ENCODE data around the gene FRMPD4.
"Not testable (repeated sequence)": the region's sequence is repeated elsewhere in the genome, so short reads cannot be mapped to it uniquely, and the experiment has no call there.

Gene FRMPD4

DNA sequence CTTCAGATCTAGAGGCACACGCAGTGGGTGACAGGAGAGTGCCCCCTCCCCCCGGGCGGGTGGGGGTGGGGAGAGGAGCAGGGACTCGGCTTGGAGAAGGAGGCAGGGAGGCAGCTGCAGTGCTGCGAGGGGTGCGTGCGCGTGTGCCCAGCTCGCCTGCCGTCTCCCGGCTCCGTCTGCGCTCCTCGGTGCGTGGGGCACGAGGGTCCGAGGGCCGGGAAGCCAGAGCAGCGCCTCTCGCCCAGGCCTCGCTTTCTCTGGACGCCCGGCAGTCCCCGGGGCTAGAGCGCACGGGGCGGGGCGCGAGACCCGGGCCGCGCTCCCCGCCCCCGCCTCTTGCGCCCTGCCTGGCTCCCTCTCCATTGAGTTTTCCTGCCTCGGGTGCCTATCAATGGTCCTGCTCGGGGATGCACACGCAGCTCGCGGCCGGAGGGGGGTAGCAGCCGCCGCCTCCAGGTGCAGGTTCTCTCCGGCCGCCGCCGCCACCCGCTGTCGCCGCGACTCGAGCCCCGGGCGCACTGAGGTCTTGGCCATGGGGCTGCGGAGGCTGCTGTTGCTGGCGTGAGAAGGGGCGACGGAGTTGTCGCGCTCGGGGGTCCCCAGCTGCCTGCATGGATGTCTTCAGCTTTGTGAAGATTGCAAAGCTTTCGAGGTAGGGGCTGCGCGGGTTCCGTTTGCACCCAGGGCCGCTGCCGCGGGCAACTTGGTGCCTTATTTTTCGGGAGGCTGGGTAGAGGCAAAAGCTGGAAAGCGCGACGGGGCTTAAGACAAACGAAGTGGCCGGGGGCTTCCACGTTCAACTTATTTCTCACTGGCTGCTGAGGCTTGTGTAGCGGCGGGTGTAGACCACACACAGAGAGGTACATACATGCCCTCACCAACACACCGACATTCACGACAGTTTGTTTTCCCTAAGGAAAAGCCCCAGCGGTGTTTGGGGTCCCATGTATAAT lies at the start of gene FRMPD4:
FRMPD4 (plus strand) TSS at position 113 of the 953 bp plus-strand sequence; CDS start at position 612, 499 bp downstream.
- DNase-seq (ENCODE audit: low read depth): no peak

DNA sequence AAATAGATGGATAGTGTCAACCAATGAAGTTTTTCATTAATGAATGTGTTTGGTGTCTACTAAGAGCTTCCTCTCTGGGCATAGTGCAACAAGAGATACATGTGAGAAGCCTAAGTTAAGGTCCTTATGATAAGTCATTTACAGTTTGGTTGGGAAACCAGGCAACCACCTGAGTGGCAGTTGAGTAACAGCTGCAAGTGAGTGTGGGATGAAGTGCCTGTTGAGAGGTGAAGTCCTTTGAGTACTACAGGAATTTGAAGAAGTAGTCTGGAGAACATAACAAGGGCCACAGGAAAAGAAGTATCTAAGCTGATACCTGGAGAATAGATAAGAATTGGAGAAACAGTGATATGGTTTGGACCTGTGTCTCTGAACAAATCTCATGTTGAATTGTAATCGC lies 48.5 kb upstream of the FRMPD4 start:
- no peak for DNase-seq (ENCODE audit: low read depth)

DNA sequence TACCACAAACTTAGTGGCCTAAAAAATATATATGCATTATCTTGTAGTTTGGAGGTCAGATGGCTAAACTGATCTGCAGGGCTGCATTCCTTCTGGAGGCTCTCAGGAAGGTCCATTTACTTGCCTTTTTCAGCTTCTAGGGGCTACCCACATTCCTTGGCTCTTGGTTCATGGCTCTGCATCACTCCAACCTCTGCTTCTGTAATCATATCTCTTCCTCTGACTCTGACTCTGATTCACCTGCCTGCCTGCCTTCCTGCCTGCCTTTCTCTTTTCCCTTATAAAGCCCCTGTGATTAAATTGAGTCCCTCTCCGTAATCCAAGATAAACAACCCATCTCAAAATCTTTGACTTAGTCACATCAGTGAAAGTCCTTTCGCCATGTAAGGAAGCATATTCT lies 25.0 kb upstream of the FRMPD4 start:
- no peak for DNase-seq (ENCODE audit: low read depth)

DNA sequence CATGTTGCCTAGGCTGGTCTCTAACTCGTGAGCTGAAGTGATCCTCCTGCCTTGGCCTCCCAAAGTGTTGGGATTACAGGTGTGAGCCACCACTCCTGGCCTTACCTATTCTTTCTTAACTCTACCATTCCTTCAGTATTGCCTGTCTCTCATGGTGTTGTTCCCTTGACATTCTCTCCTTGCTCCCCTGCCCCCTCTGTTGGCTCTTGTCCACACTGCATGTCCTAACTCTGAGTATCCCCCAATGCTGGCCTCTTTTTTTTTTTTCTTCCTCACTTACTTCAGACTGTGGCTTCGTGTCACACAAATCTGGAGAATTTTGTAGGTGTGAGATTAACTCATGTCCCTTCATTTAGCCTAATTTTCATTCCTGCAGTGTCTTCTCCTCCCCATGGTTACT lies 22.9 kb upstream of the FRMPD4 start:
- DNase-seq (ENCODE audit: low read depth): no peak

DNA sequence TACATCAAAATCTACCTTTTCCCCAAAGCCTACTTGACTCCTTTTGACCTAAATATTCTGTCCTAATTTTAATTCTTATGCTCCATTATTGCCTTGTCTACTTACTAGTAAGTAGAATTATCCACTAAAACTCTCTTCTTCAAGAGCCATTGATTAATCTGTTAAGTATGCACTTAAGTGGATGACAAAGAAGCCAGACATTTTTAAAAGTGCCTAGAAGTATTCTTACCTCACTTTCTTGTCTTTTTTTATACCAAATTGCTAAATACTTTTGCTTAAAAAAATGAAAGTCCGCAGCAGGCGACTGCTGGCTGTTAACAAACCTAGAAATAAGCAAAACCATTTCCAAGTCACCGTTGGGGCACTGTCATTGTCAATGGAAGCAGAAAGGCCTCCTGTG lies 20.1 kb upstream of the FRMPD4 start:
- DNase-seq (ENCODE audit: low read depth): no peak

DNA sequence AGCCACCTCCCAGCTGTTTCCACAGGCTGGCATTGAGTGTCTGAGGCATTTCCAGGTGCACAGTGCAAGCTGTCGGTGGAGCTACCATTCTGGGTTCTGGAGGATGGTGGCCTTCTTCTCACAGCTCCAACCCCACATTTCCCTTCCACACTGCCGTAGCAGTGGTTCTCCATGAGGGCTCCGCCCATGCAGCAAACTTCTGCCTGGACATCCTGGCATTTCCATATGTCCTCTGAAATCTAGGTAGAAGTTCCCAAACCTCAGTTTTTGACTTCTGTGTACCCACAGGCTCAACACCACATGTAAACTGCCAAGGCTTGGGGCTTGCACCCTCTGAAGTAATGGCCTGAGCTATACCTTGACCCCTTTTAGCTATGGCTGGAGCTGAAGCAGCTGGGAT lies 10.3 kb upstream of the FRMPD4 start:
- no peak for DNase-seq (ENCODE audit: low read depth)

DNA sequence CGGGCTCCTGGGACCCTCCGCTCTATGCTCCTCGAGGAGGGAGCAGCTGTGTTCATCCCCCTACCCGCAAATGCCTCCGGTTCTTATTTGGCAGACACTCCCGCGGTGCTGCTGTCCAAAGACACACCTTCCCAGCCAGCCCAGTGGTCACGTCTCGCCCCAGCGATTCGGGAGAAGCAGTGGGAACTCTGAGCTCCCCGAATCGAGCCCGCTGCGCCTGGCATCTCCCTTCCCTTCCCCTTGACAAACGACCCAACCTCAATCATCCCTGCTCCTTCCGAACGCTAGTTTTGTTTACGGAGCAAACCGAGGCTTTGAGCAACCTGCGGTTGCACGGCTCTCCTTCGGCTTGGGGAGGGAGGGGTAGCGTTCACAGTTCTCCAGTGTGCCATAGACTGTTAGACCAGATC lies 317 bp upstream of the FRMPD4 start:
- no peak for DNase-seq (ENCODE audit: low read depth)

DNA sequence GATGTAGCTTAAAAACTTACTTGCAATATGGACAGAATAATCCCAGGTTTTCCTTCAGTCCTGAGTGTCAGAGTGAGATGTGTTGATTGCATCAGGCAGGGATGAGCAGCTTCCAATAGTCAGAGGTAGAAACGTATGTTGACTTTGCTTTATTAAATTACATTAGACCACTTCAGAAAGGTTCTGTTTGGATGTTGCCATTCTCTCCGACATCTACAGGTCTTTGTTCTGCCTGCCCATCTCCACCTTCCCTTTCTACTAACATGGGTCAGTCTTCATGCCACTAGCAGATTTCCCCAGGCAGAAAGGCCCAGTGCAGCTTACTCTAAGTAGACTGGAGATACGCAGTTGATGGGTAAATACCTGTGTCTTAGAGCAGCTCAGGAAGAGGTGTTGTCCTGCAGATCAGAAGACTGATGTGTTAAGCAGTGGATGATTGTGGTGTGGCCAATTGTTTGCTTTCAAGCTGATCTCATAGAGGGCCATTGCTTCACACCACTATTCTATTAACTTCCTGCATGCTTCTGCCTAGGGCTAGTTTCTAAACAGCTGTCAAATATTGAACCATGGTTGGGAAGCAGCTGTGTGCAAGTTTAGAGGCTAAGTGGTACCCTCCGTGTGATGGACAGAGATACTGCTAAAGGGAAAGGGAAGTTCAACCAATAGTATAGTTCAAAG lies 1.8 kb downstream of the FRMPD4 start:
- DNase-seq (ENCODE audit: low read depth): no peak

DNA sequence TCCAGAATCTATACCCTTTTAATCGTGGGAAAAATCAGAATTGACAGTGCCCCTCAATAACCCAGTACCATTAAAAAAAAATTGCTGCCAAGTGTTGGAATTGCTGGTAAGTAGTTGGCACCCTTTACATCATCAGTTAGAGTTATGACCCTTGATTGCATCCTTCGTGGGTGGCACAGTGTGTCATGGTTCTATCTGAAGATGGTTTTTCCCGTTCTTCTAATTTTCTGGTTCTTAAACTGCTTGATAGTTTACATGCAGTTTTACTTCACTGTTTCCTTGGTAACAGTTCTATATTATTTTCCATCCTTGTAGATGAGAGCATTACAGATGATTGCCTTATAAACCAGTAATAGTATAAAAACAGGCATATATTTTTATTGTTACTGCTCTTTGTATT lies 3.2 kb downstream of the FRMPD4 start:
- DNase-seq (ENCODE audit: low read depth): no peak

DNA sequence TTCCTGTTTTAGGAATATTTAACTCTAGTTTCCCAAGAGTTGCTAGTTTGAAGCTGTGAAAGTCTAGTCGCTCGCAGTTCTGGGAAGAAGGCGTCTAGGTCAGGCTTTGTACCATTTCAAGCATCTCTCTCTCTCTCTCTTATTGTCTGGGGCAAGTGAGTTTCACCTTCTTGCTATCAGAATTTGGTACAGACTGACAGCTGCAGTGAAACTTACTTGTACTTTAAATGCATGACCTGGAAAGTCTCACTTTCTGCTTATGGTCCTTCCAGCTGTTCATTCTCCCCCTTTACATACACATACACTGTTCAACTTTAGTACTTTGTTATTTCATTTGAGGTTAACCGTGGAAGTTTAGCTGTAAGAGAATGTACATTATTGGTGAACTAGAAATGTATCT lies 4.4 kb downstream of the FRMPD4 start:
- no peak for DNase-seq (ENCODE audit: low read depth)

DNA sequence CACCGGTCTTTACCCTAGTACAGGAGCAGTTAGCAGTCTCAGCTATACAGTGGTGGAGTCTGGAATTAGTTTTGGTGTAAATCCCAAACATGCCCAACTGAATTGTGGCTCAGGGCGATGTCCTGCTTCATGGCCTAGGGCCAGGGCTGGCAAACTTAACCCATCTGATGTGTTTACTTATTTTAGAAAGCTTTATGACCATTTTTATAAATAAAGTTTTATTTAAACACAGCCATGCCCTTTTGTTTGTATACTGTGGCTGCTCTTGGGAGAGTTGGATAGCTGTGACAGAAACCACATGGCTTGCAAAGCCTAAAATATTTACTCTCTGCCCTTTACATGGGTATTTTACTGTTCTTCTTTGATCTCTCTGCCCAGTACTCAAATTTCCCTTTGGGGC lies 7.1 kb downstream of the FRMPD4 start:
- DNase-seq (ENCODE audit: low read depth): no peak

DNA sequence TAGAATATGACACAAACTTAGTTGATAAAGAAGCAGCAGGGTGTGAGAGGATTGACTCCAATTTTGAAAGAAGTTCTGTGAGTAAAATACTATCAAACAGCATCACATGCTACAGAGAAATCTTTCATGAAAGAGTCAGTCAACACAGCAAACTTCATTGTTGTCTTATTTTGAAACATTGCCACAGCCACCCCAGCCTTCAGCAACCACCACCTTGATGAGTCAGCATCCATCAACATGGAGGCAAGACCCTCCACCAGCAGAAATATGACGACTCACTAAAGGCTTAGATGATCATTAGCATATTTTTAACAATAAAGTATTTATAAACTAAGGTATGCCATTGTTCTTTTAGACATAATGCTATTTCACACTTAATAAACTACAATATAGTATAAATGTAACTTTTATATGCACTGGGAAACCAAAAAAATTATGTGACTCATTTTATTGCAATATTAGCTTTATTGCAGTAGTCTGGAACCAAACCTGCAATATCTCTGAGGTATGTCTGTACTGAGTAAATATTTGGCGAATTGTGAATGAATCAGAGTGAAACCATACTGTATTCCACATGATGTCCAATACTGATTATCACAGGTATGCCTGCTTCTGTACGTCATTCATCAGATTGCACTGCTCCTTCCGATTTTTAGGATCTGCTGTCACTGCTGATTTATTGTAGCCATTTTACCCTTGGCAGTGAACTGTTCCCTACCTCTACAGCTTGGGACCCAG lies 11.6 kb downstream of the FRMPD4 start:
- DNase-seq (ENCODE audit: low read depth): no peak

DNA sequence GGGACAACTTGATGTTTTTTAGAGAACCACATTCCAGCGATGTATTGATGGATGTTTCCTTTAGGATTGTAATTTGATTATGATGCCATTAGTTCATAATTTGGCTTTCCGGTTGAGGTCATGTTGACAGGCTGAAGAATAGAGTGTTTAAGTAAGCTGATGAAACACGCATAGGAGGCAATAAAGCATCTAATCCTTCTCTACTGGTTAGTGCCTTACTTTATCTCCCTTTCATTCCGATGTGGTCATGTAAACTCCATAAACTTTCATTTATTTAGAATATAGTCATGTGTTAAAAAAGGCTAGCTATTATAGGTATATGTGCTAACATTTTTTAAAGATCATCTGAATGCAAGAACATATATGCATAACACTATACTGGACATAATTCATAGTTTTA lies 15.0 kb downstream of the FRMPD4 start:
- no peak for DNase-seq (ENCODE audit: low read depth)

DNA sequence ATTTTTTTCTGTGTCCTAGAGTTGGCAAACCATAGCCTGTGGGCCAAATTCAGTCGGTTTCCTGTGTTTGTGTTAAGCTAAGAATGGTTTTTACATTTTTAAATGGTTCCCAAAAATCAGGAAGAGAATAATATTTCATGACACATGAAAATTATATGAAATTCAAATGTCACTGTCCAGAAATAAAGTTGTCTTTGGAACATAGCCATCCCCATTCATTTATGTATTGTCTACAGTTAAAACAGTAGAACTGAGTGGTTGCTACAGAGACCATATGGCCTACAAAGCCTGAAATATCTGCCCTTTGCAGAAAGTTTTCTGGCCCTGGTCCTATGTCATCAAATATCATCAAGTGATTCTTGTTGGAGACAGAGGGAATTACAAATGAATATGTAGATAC lies 15.5 kb downstream of the FRMPD4 start:
- no peak for DNase-seq (ENCODE audit: low read depth)

DNA sequence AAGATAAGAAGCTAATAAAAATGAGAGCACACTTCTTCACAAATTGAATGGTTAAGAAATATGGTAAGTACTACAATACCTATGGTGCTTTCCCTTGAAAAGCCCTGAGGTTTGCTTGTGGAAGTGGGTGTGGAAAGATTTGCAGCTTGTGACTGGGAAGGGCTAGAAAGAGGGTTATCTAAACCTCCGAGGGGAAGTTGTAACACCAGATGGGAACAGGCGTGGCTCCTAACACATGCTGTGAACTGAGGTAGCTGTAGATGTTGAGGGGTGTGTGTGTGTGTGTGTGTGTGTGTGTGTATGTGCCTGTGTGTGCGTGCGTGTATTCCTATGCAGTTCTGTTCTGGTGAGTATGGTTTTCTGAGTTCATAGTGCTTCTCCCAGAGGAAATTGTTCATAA lies 21.5 kb downstream of the FRMPD4 start:
- DNase-seq (ENCODE audit: low read depth): no peak

DNA sequence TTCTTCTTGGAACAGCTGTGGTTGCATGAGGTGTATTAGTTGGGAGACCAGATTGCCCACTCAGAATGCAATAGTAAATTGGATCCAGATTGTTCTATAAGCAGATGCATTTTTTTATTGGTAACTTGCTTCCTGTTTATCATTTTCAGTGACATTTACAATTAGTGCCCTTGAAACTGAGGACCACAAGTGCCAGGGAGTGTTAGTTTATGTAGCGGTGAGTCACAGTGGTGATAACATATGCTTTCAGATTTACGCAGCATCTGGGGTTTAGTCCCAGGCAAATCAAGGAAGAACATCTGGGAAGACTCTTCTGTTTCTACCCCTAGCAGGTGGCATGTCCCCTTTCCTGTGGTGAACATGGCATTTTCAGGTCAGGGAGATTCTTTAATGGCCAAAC lies 24.1 kb downstream of the FRMPD4 start:
- no peak for DNase-seq (ENCODE audit: low read depth)

DNA sequence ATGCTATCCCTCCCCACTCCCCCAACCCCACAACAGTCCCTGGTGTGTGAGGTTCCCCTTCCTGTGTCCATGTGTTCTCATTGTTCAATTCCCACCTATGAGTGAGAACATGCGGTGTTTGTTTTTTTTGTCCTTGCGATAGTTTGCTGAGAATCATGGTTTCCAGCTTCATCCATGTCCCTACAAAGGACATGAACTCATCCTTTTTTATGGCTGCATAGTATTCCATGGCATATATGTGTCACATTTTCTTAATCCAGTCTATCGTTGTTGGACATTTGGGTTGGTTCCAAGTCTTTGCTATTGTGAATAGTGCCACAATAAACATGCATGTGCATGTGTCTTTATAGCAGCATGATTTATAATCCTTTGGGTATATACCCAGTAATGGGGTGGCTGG lies 25.9 kb downstream of the FRMPD4 start:
- DNase-seq (ENCODE audit: low read depth): not testable (repeated sequence)

DNA sequence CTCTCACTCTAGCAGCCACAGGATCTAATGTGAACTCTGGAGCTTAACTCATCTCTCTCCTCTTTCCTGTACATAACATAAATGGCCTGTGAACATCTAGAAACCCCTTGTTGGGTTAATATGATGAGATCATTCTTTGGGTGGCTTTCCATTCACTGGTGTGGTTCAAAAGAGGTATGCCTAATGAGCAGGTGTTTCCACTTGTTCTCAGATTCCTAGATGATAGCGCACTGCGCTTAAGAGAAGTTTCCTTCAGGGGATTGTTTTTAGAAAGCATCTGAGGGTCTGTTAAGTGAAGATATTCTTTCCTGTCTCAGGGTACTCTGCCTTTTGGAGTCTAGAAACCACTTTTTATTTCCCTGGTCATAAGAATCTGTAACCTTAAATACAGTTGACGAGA lies 32.5 kb downstream of the FRMPD4 start:
- no peak for DNase-seq (ENCODE audit: low read depth)

DNA sequence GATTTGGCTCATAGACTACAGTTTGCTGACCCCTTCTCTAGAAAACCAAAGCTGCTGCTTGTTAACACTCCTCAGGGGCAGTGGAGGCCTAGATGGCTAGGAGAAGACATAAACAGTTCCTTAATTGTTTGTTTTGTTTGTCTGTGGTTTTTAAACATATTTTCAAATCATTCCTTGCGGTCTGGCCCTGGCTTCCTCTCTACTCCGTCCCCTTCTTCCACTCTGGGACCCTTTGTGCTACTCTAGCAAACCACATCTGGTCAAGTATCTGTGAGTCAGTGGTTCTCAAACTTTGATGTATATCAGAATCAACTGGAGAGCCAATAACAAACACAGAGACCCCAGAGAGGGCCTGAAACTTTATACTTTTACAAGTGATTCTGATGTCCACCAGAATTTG lies 36.1 kb downstream of the FRMPD4 start:
- no peak for DNase-seq (ENCODE audit: low read depth)

DNA sequence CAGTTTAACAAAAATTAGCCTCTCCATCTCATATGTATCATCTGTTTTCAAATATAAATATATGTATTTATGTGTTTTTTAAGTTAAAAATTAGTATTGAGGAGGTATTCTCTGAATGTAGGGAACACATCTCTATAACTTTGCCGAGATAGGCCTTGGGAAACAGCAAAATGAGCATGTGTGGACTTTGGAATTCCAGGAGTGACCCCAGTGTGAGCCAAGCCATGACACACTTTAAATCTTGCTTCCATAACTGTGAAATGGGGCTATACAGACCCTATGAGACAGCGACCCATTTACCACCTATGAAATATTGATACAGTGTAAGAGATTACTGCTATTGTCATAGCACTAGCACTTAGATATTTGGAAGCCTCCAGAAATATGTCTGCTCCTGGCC lies 58.8 kb downstream of the FRMPD4 start:
- DNase-seq (ENCODE audit: low read depth): no peak

DNA sequence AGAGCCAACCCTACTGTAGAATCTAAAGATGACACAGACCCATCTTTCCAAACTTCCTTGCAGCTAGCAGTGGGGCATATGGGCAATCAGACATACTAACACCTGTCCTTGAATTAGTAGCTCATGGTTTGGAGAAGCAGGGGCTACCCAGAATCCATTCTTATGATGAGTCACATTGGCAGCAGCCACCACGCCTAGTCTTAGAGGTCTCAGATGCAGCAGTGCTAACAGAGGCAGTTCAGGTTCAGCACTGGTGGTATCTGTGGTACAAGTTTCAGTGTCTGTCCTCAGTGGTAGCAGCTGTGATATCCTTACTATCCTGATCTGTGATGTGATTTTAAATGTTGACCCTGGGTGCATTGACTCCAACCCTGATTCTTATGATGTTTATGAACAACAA lies 68.1 kb downstream of the FRMPD4 start:
- no peak for DNase-seq (ENCODE audit: low read depth)

DNA sequence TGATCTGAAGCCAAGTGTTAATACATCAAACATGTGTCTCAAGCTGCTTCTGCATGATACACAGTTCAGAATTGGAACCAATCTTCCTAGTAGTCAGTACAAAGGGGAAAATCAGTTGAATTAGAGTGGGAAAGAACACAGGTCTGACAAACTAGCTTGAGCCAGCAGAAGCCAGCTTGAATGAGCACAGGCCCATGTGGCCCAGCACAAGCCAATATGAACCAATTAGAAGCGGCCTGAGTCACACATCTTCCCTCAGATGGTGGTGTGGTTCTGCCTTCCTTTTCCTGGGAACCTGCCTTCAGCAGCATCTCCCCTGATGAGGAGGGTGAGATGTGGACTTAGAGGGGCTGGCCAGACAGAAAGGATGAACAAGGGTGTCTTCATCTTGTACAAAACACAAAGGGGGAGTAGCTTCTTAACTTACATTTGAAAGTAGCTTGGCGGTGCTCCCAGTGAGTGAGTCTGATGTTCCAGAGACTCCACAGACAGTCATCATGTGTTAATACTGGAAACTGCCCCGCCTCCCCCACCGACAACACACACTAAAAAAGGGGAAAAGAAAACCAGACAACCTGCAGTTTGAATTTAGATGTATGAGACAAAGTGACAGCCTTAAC lies 72.0 kb downstream of the FRMPD4 start:
- DNase-seq (ENCODE audit: low read depth): no peak
